Astrocyte (in vitro differentiated cells and primary cell): Measurements from ENCODE around the gene HYDIN.
"Not testable (repeated sequence)": the region's sequence is repeated elsewhere in the genome, so short reads cannot be mapped to it uniquely, and the experiment has no call there.

Experiments
- CTCF ChIP-seq: IDR thresholded peaks from 2 replicates; pipeline ENCODE4 v1.5.1; 2011; ENCODE audit warnings: low read depth, mild to moderate bottlenecking, inconsistent platforms, low read length, moderate library complexity; ENCODE audit not compliant: insufficient read depth
- EZH2 ChIP-seq: IDR thresholded peaks from 2 replicates; pipeline ENCODE4 v1.6.1; 2012; ENCODE audit warnings: mild to moderate bottlenecking, low read length, inconsistent platforms; ENCODE audit not compliant: insufficient read depth

GRCh38 chr16:70968332-70968731, 262.2 kb downstream of the HYDIN start:
- TF ChIP-seq CTCF, EZH2: not testable (repeated sequence)
